ENCODE results near the gene CTU2. TPM values are rescaled to one million over a fixed set of nuclear protein-coding genes. Genes with fewer than 3 reads are reported as not detected.

CTU2 gene
- polyA plus RNA-seq, 1 donor from 2014 or later: 26.3 TPM

- Histone ChIP-seq H3K79me2 (replicated peaks; ENCODE audit: insufficient read depth, low read length) (no peaks in the 10 kb centered on the region), H2AFZ (ENCODE audit: low read depth, low read length) (no peak overlapping the region), H3K9ac (ENCODE audit: low read length) (no peak overlapping the region), H3K9me2 (ENCODE audit: insufficient read depth, low read length) (no peaks in the 10 kb centered on the region), H4K20me1 (ENCODE audit: insufficient read depth) (no peaks in the 10 kb centered on the region), H3K27me3 (ENCODE audit: insufficient read depth, low read depth, low read length) (no peaks in the 10 kb centered on the region), H3F3A (ENCODE audit: insufficient read depth, low read length, poor library complexity, severe bottlenecking) (no peaks in the 10 kb centered on the region), H3K9me3 (ENCODE audit: low read length) (no peaks in the 10 kb centered on the region), H3K4me2 (ENCODE audit: low read length) (no peak overlapping the region), H3K27ac (ENCODE audit: low read length) (no peak overlapping the region), H3K4me3 (ENCODE audit: low read length) (no peak overlapping the region), H3K36me3 (ENCODE audit: insufficient read depth, low read length) (no peaks in the 10 kb centered on the region)
- TF ChIP-seq POLR2AphosphoS5 (IDR thresholded peaks at IDR 0.05) (no peak), SMC3 (conservative IDR thresholded peaks at IDR 0.05; ENCODE audit: poor library complexity) (no peak), MXI1 (conservative IDR thresholded peaks at IDR 0.05; ENCODE audit: poor library complexity, severe bottlenecking) (no peak), TAF1 (IDR thresholded peaks at IDR 0.05; ENCODE audit: low read depth) (no peak), EP300 (conservative IDR thresholded peaks at IDR 0.05; ENCODE audit: poor library complexity, severe bottlenecking) (no peak), EZH2 (IDR thresholded peaks at IDR 0.05; ENCODE audit: borderline replicate concordance, insufficient read depth, low read length, poor library complexity, severe bottlenecking) (no peak), CTCF (IDR thresholded peaks at IDR 0.05; ENCODE audit: poor library complexity, severe bottlenecking) (no peak), RAD21 (conservative IDR thresholded peaks at IDR 0.05) (no peak), REST (IDR thresholded peaks at IDR 0.05; ENCODE audit: borderline replicate concordance) (no peak)
Measured at GRCh38 chr16:88719267-88719932, 13.1 kb downstream of the CTU2 start.

GRCh38 chr16:88719933-88720296 is 13.6 kb downstream of the CTU2 start:
- Histone ChIP-seq H4K20me1 (ENCODE audit: insufficient read depth) (no peaks in the 10 kb centered on the region), H3K4me2 (ENCODE audit: low read length) (no peak overlapping the region), H3K36me3 (ENCODE audit: insufficient read depth, low read length) (no peaks in the 10 kb centered on the region), H3K79me2 (replicated peaks; ENCODE audit: insufficient read depth, low read length) (no peaks in the 10 kb centered on the region), H2AFZ (ENCODE audit: low read depth, low read length) (no peak overlapping the region), H3K9me3 (ENCODE audit: low read length) (no peaks in the 10 kb centered on the region), H3K27ac (ENCODE audit: low read length) (no peak overlapping the region), H3K4me3 (ENCODE audit: low read length) (no peak overlapping the region), H3K9ac (ENCODE audit: low read length) (no peak overlapping the region), H3F3A (ENCODE audit: insufficient read depth, low read length, poor library complexity, severe bottlenecking) (no peaks in the 10 kb centered on the region), H3K9me2 (ENCODE audit: insufficient read depth, low read length) (no peaks in the 10 kb centered on the region), H3K27me3 (ENCODE audit: insufficient read depth, low read depth, low read length) (no peaks in the 10 kb centered on the region)
- TF ChIP-seq MXI1 (conservative IDR thresholded peaks at IDR 0.05; ENCODE audit: poor library complexity, severe bottlenecking) (no peak), CTCF (IDR thresholded peaks at IDR 0.05; ENCODE audit: poor library complexity, severe bottlenecking) (no peak), TAF1 (IDR thresholded peaks at IDR 0.05; ENCODE audit: low read depth) (no peak), POLR2AphosphoS5 (IDR thresholded peaks at IDR 0.05) (no peak), REST (IDR thresholded peaks at IDR 0.05; ENCODE audit: borderline replicate concordance) (no peak), SMC3 (conservative IDR thresholded peaks at IDR 0.05; ENCODE audit: poor library complexity) (no peak), EP300 (conservative IDR thresholded peaks at IDR 0.05; ENCODE audit: poor library complexity, severe bottlenecking) (no peak), EZH2 (IDR thresholded peaks at IDR 0.05; ENCODE audit: borderline replicate concordance, insufficient read depth, low read length, poor library complexity, severe bottlenecking) (no peak), RAD21 (conservative IDR thresholded peaks at IDR 0.05) (no peak)

All from neural cell (in vitro differentiated cells).